WTC11 (cell line): ENCODE data around the gene SBNO2. TPM values are rescaled to one million over a fixed set of nuclear protein-coding genes. Genes with fewer than 3 reads are reported as not detected.

Experiments used
- ATAC-seq: fragments of 200-7000 bp; cut with Tn5 transposase; 2 replicates; pipeline ENCODE4 v1.10.0; 2021; ENCODE audit warnings: mild to moderate bottlenecking, moderate library complexity
- CTCF ChIA-PET: fragments of 300-600 bp; sonication (Branson Sonifier 250); formaldehyde crosslinking; loops from one replicate; lab custom pipeline; 2021; ENCODE audit warnings: antibody characterized with exemption; lab: Charles Lee
- POLR2A ChIA-PET: fragments of 350-600 bp; sonication (Branson Sonifier 250); formaldehyde crosslinking; loops from one replicate; lab custom pipeline; 2021; ENCODE audit warnings: antibody characterized with exemption; lab: Charles Lee
- DNase-seq: peaks from one replicate; pipeline ENCODE4 v3.0.0; 2021; ENCODE audit warnings: low spot score
- H3K27ac Mint-ChIP-seq: 2 replicates; pipeline ENCODE4 v1.8.0; 2021; ENCODE audit warnings: mixed read lengths
- H3K27me3 Mint-ChIP-seq: 2 replicates; pipeline ENCODE4 v1.8.0; 2021; ENCODE audit warnings: low read depth, mild to moderate bottlenecking, moderate library complexity, mixed read lengths
- H3K36me3 Mint-ChIP-seq: 2 replicates; pipeline ENCODE4 v1.8.0; 2021; ENCODE audit warnings: mixed read lengths
- H3K4me1 Mint-ChIP-seq: 2 replicates; pipeline ENCODE4 v1.8.0; 2022; ENCODE audit warnings: mixed read lengths
- H3K4me3 Mint-ChIP-seq: 2 replicates; pipeline ENCODE4 v1.8.0; 2021; ENCODE audit warnings: mild to moderate bottlenecking, moderate library complexity, mixed read lengths
- H3K9me3 Mint-ChIP-seq: 2 replicates; pipeline ENCODE4 v1.8.0; 2021; ENCODE audit warnings: mixed read lengths
- SMAD3 ChIP-seq: sonication (generic); formaldehyde crosslinking; IDR thresholded peaks from 2 replicates; pipeline ENCODE4 v1.8.0; 2022; ENCODE audit warnings: missing genetic modification reagents, mild to moderate bottlenecking, borderline replicate concordance
- ZNF317 ChIP-seq: sonication (generic); formaldehyde crosslinking; IDR thresholded peaks from 2 replicates; pipeline ENCODE4 v1.8.1; 2023; ENCODE audit warnings: low read depth, mild to moderate bottlenecking, moderate library complexity, missing genetic modification reagents, borderline replicate concordance
- total RNA-seq: library from RNA; stranded (reverse); gene quantifications from 3 replicates; pipeline ENCODE4 v1.2.3, GENCODE V29; 2021
- TF ChIP-seq, protein P1 (sequence below): sonication (generic); formaldehyde crosslinking; IDR thresholded peaks from 2 replicates; pipeline ENCODE4 v1.8.1; 2023; ENCODE audit warnings: mild to moderate bottlenecking, missing genetic modification reagents, borderline replicate concordance

Gene SBNO2
- total RNA-seq, 1 experiment from 2014 or later: 57.3 TPM

DNA sequence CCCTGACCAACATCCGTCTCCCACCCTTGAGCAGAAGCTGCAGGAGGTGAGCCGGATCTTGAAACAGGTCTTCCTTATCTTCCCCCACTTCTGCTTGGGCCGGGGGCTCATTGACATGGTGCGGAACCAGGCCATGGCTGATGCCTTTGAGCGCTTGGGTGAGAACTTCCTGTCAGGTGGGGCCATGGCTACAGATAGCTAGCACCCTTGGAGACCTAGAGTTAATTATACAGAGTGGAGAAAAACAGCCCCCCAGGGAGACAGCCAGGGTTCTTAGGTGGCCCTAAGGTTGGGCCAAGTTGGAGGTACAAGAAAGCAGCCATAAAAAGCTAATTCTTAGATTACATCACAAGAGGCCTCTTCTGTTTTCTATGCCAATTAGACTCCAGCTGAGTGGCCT, 116.0 kb downstream of the SBNO2 start:
- DNase-seq (no peak), ATAC-seq (no peak)
- Mint-ChIP-seq H3K27me3 (peaks cover 4% of the 10 kb centered on the region), H3K36me3 (peaks cover 37% of the 10 kb centered on the region), H3K27ac (no peak overlapping the region), H3K9me3 (peaks cover 29% of the 10 kb centered on the region), H3K4me1 (no peaks in the 10 kb centered on the region), H3K4me3 (no peak overlapping the region)
- TF ChIP-seq ZNF317 (no peak), SMAD3 (CRISPR knock-in tag) (no peak)
- TF ChIP-seq, protein P1, sequence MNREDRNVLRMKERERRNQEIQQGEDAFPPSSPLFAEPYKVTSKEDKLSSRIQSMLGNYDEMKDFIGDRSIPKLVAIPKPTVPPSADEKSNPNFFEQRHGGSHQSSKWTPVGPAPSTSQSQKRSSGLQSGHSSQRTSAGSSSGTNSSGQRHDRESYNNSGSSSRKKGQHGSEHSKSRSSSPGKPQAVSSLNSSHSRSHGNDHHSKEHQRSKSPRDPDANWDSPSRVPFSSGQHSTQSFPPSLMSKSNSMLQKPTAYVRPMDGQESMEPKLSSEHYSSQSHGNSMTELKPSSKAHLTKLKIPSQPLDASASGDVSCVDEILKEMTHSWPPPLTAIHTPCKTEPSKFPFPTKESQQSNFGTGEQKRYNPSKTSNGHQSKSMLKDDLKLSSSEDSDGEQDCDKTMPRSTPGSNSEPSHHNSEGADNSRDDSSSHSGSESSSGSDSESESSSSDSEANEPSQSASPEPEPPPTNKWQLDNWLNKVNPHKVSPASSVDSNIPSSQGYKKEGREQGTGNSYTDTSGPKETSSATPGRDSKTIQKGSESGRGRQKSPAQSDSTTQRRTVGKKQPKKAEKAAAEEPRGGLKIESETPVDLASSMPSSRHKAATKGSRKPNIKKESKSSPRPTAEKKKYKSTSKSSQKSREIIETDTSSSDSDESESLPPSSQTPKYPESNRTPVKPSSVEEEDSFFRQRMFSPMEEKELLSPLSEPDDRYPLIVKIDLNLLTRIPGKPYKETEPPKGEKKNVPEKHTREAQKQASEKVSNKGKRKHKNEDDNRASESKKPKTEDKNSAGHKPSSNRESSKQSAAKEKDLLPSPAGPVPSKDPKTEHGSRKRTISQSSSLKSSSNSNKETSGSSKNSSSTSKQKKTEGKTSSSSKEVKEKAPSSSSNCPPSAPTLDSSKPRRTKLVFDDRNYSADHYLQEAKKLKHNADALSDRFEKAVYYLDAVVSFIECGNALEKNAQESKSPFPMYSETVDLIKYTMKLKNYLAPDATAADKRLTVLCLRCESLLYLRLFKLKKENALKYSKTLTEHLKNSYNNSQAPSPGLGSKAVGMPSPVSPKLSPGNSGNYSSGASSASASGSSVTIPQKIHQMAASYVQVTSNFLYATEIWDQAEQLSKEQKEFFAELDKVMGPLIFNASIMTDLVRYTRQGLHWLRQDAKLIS: no peak
- ChIA-PET CTCF (no interaction called here), POLR2A (no interaction called here)

Other genes with a start within 250 kb of the SBNO2 start
- 102 to 116 TPM (median 113 TPM) in 3 replicates for gene ARID3A, start 248.2 kb downstream of the SBNO2 start, total RNA-seq
- gene WDR18, start 189.9 kb downstream of the SBNO2 start, total RNA-seq: 140 to 147 TPM (median 146 TPM) in 3 replicates
- 1.9 to 2.5 TPM (median 2.4 TPM) in 3 replicates for gene GRIN3B, start 173.8 kb downstream of the SBNO2 start, total RNA-seq
- 176 to 202 TPM (median 191 TPM) in 3 replicates for gene TMEM259, start 153.1 kb downstream of the SBNO2 start, total RNA-seq
- not detected in 3 replicates for gene RNU6-2, start 152.7 kb downstream of the SBNO2 start, total RNA-seq
- gene CNN2, start 147.7 kb downstream of the SBNO2 start, total RNA-seq: 387 to 391 TPM (median 390 TPM) in 3 replicates
- 40.3 to 45.0 TPM (median 41.3 TPM) in 3 replicates for gene ABCA7, start 134.2 kb downstream of the SBNO2 start, total RNA-seq
- gene ARHGAP45, start 107.1 kb downstream of the SBNO2 start, total RNA-seq: 40.9 to 46.4 TPM (median 44.1 TPM) in 3 replicates
- 275 to 291 TPM (median 287 TPM) in 3 replicates for gene POLR2E, start 78.9 kb downstream of the SBNO2 start, total RNA-seq
- gene GPX4, start 70.3 kb downstream of the SBNO2 start, total RNA-seq: 363 to 377 TPM (median 368 TPM) in 3 replicates
- 106 to 112 TPM (median 106 TPM) in 3 replicates for gene STK11, start 31.5 kb upstream of the SBNO2 start, total RNA-seq
- 21.9 to 23.6 TPM (median 23.4 TPM) in 3 replicates for gene CBARP, start 63.7 kb upstream of the SBNO2 start, total RNA-seq
- gene ATP5F1D, start 67.5 kb upstream of the SBNO2 start, total RNA-seq: 262 to 277 TPM (median 270 TPM) in 3 replicates
- 189 to 190 TPM (median 189 TPM) in 3 replicates for gene MIDN, start 74.3 kb upstream of the SBNO2 start, total RNA-seq
- 256 to 298 TPM (median 256 TPM) in 3 replicates for gene CIRBP, start 95.1 kb upstream of the SBNO2 start, total RNA-seq
- 59.4 to 65.9 TPM (median 65.7 TPM) in 3 replicates for gene FAM174C, start 101.3 kb upstream of the SBNO2 start, total RNA-seq
- 11.4 to 14.2 TPM (median 12.6 TPM) in 3 replicates for gene EFNA2, start 111.6 kb upstream of the SBNO2 start, total RNA-seq
- 136 to 149 TPM (median 139 TPM) in 3 replicates for gene NDUFS7, start 209.6 kb upstream of the SBNO2 start, total RNA-seq
- 27.7 to 33.6 TPM (median 28.9 TPM) in 3 replicates for gene GAMT, start 227.3 kb upstream of the SBNO2 start, total RNA-seq
- 338 to 360 TPM (median 339 TPM) in 3 replicates for gene DAZAP1, start 233.3 kb upstream of the SBNO2 start, total RNA-seq